ENCODE measurements around the gene PDCL2.

Gene PDCL2

GRCh38 chr4:55530691-55531090, 61.4 kb downstream of the PDCL2 start:
- DNase-seq, result no peak

GRCh38 chr4:55530167-55530566, 61.9 kb downstream of the PDCL2 start:
- DNase-seq, result no peak

- no peak for DNase-seq
These were observed 63.6 kb downstream of the PDCL2 start for GRCh38 chr4:55528491-55528890.

- DNase-seq, result no peak
These were observed 67.0 kb downstream of the PDCL2 start for GRCh38 chr4:55524844-55525571.

GRCh38 chr4:55518442-55518841, 73.6 kb downstream of the PDCL2 start:
- DNase-seq, result no peak

- DNase-seq, result no peak
These were observed 74.4 kb downstream of the PDCL2 start for GRCh38 chr4:55517526-55518229.

GRCh38 chr4:55512922-55513571, 79.0 kb downstream of the PDCL2 start:
- no peak for DNase-seq

- no peak for DNase-seq
These were observed 80.0 kb downstream of the PDCL2 start for GRCh38 chr4:55512077-55512476.

- no peak for DNase-seq
These were observed 81.4 kb downstream of the PDCL2 start for GRCh38 chr4:55510685-55511084.

- no peak for DNase-seq
These were observed 82.8 kb downstream of the PDCL2 start for GRCh38 chr4:55509266-55509665.

- no peak for DNase-seq
These were observed 84.4 kb downstream of the PDCL2 start for GRCh38 chr4:55507612-55508011.
